GM10266 (cell line): Measurements from ENCODE around the gene ZNF236.

Experiments used
- DNase-seq: peaks from one replicate; pipeline ENCODE4 v3.0.0; 2012; ENCODE audit errors: extremely low spot score
- CTCF ChIP-seq: IDR thresholded peaks from 2 replicates; pipeline ENCODE4 v1.5.1; 2012; ENCODE audit warnings: mild to moderate bottlenecking, low read depth; ENCODE audit not compliant: control insufficient read depth, insufficient read depth; ENCODE audit errors: missing control alignments

ZNF236 gene

DNA sequence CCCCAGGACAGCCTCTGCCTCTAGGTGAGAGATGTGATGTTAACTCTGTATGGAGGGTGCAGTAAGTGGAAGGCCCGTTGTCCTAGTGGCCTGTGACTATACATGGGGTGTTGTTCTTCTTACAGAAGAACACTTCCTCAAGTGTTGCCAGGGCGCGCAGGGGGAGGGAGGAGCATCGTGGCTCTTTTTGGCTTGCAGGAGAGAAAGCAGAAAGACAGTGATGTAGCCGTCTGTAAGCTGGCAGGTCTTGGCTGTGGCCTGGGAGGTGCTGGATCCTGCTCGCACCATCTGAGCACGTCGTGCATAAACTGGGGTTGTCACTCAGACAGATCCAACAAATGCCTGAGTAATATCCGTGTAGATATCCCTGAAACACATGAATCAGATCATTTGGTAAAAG is 44.3 kb downstream of the ZNF236 start:
- DNase-seq = no peak
- TF ChIP-seq CTCF = no peak

DNA sequence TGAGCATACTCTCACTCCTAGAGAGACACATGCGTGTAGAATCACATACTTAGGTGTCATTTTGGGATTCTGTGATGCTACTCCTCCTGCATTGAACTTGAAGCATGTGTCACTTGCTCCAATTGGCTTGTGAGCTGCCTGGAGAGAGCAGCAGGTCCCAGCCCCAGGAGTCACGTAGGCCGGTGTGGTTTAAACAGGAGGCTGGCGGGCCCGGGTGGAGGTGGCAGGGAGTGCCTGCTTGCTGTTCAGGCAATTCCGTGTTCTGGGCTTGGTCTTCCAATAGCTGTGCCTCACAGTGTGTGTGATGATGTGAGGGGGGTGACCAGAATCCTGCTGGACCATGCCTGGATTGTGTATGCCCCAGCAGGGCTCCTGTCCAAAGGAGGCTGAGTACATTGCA is 51.0 kb downstream of the ZNF236 start:
- TF ChIP-seq CTCF = no peak
- DNase-seq = no peak

DNA sequence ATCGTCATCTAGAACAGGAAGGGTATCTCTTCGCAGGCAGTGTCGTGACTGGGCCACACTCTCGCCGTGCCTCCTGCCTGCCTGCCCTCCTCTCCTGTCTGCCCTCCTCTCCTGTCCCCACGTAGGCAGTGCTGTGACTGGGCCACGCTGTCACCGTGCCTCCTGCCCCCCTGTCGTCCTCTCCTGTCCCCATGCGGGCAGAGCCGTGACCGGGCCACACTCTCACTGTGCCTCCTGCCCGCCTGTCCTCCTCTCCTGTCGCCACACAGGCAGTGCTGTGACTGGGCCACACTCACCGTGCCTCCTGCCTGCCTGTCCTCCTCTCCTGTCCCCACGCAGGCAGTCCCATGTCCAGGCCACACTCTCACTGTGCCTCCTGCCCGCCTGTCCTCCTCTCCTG is 51.4 kb downstream of the ZNF236 start:
- TF ChIP-seq CTCF = no peak
- no peak for DNase-seq

DNA sequence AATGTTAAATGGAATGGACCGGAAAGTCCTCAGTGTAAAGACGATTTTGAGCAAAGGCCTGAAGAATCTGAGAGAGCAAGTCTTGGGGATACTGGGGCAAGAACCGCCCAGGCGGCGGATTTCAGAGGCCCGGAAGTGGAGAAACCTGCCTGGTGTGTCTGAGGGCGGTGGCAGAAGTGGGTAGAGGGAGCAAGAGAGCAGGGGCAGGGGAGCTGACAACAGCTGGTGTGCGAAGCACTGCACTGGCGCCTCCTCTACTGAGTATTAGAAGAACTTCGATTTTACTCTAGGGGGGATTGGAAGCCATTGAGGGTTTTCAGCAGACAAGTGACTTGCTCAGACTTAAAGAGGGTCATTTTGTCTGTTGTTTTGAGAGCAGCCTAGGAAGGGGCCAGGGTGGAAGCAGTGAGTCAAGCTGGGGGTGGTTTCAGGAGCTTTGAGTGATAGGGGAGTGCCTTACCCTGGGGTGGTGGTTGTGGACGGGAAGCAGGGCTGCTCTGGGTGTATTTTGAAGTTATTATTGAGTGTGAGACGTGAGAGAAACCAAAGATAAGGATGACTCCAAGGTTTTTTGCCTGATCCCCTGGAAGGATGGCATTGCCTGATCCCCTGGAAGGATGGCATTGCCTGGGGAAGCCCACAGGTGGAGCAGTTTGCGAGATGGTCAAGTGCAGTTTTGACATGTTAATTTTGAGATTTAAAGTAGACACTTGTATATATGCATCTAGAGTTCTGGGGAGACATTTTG is 52.5 kb downstream of the ZNF236 start:
- no peak for DNase-seq
- no peak for TF ChIP-seq CTCF

DNA sequence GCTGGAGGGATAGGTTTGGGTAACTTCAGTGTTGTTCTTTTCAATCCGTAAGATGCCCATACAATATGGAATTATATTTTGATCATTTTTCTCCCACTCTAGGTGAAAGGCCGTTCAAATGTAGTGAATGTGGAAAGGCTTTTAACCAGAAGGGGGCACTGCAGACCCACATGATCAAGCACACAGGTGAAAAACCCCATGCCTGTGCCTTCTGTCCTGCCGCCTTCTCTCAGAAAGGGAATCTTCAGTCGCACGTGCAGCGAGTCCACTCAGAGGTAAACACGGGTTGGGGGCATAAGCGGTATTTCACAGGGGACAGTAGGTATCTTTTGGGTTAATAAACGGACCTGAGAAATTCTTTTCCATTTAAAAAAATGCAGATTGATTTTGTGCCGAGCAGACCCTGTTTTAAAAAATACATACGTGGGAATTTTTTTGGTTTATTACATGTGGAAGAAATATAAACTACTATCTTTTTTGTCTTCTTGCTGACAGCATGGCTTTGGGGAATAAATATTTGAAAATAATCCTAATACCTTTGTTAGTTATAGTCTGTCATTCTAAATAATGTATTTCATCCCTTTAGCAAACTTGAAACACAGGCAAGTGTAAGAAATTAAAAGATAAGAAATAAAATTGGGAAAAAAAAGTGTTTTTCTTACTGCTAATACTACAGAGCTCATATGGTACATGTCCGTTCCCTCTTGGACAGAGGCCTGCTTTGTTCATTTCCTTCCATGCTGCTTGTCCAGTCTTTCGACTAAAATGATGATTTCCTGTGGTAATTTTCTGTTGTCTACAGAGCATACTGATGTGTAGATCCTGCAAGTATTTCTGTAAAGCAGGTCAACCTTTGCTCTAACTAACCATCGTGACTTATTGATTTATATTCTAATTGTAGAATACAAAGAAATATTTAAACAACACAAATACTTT is 53.3 kb downstream of the ZNF236 start:
- TF ChIP-seq CTCF = peak; percentile 65
- DNase-seq = peak; percentile 44

DNA sequence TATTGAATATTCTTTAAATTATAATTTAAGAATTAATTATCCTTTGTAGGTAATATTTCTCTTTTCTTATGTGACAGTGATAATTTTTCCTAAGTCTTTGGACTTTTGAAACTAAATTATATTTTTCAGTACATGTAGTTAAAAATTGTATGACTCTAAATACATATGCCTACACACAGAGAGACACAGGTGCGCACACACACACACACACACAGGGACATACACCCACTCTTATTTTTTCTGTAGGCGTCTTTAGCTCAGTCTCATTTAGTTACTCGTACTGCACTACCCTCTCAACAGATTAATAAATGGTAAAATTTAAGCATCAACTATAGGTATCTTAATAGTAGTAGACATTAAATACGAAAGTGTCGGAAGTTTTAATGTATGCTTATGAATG is 56.1 kb downstream of the ZNF236 start:
- DNase-seq = no peak

More for the DNA sequence above, 56.1 kb downstream of the ZNF236 start:
- TF ChIP-seq CTCF = no peak
